Measurements from ENCODE around the gene EVI2A.
"Not testable (repeated sequence)": the region's sequence is repeated elsewhere in the genome, so short reads cannot be mapped to it uniquely, and the experiment has no call there.

The EVI2A gene

GRCh38 chr17:31311526-31311925 lies 9.9 kb downstream of the EVI2A start:
- no peak for DNase-seq

- DNase-seq: no peak
Measured at GRCh38 chr17:31310886-31311285, 10.5 kb downstream of the EVI2A start.

- DNase-seq: no peak
Measured at GRCh38 chr17:31310260-31310659, 11.2 kb downstream of the EVI2A start.

GRCh38 chr17:31309556-31309955 lies 11.9 kb downstream of the EVI2A start:
- no peak for DNase-seq

- no peak for DNase-seq
Measured at GRCh38 chr17:31308372-31309334, 12.8 kb downstream of the EVI2A start.

- no peak for DNase-seq
Measured at GRCh38 chr17:31307640-31308039, 13.8 kb downstream of the EVI2A start.

- DNase-seq: no peak
Measured at GRCh38 chr17:31299624-31300023, 21.8 kb downstream of the EVI2A start.

- no peak for DNase-seq
Measured at GRCh38 chr17:31297090-31297489, 24.3 kb downstream of the EVI2A start, which contains the start of gene OMG. TSS of gene OMG (minus strand) at chr17:31297239. CDS start at chr17:31296331, 908 bp downstream.

- no peak for DNase-seq
Measured at GRCh38 chr17:31296142-31296541, 25.3 kb downstream of the EVI2A start.

GRCh38 chr17:31295489-31295871 lies 25.9 kb downstream of the EVI2A start:
- no peak for DNase-seq

GRCh38 chr17:31294820-31295488 lies 26.5 kb downstream of the EVI2A start:
- DNase-seq: no peak

- DNase-seq: no peak
Measured at GRCh38 chr17:31294231-31294630, 27.2 kb downstream of the EVI2A start.

- no peak for DNase-seq
Measured at GRCh38 chr17:31293581-31293980, 27.8 kb downstream of the EVI2A start.

- DNase-seq: no peak
Measured at GRCh38 chr17:31291820-31292219, 29.6 kb downstream of the EVI2A start.

- DNase-seq: no peak
Measured at GRCh38 chr17:31289790-31290189, 31.6 kb downstream of the EVI2A start.

GRCh38 chr17:31287932-31288331 lies 33.5 kb downstream of the EVI2A start:
- DNase-seq: not testable (repeated sequence)

- no peak for DNase-seq
Measured at GRCh38 chr17:31286587-31286986, 34.8 kb downstream of the EVI2A start.

- DNase-seq: no peak
Measured at GRCh38 chr17:31283841-31284240, 37.6 kb downstream of the EVI2A start.

GRCh38 chr17:31281061-31281460 lies 40.4 kb downstream of the EVI2A start:
- no peak for DNase-seq

GRCh38 chr17:31279401-31279800 lies 42.0 kb downstream of the EVI2A start:
- no peak for DNase-seq

- no peak for DNase-seq
Measured at GRCh38 chr17:31275116-31275515, 46.3 kb downstream of the EVI2A start.

GRCh38 chr17:31274252-31274651 lies 47.2 kb downstream of the EVI2A start:
- DNase-seq: no peak

- no peak for DNase-seq
Measured at GRCh38 chr17:31273516-31273915, 47.9 kb downstream of the EVI2A start.

GRCh38 chr17:31272803-31273202 lies 48.6 kb downstream of the EVI2A start:
- DNase-seq: no peak

Data from left hindlimb (tissue), 1 donor.